Glomerular visceral epithelial cell (primary cell): ENCODE results near the gene IMPDH1.
"Not testable (repeated sequence)": the region's sequence is repeated elsewhere in the genome, so short reads cannot be mapped to it uniquely, and the experiment has no call there.

ENCODE experiments used
- DNase-seq: peaks from one replicate; pipeline ENCODE4 v3.0.0-alpha.2; 2016; ENCODE audit errors: extremely low spot score

Gene IMPDH1

GRCh38 chr7:128409596-128410450 lies at the start of gene IMPDH1:
TSS of gene IMPDH1 (minus strand) at chr7:128409982. CDS start at chr7:128409901, 81 bp downstream.
- DNase-seq = peak; percentile 83

- peak; percentile 45 for DNase-seq
These were observed 49.7 kb upstream of the IMPDH1 start for GRCh38 chr7:128459394-128459878.

- DNase-seq = no peak
These were observed 49.2 kb upstream of the IMPDH1 start for GRCh38 chr7:128458956-128459355.

GRCh38 chr7:128457385-128457784 lies 47.6 kb upstream of the IMPDH1 start:
- not testable (repeated sequence) for DNase-seq

GRCh38 chr7:128456255-128456725 lies 46.5 kb upstream of the IMPDH1 start:
- no peak for DNase-seq

- peak; percentile 97 for DNase-seq
These were observed 45.9 kb upstream of the IMPDH1 start, which contains the start of gene HILPDA for GRCh38 chr7:128455543-128456254. TSS of gene HILPDA (plus strand) at chr7:128455878. CDS start at chr7:128457269, 1,391 bp downstream.

- no peak for DNase-seq
These were observed 45.2 kb upstream of the IMPDH1 start for GRCh38 chr7:128454808-128455542.

- DNase-seq = no peak
These were observed 44.3 kb upstream of the IMPDH1 start for GRCh38 chr7:128453836-128454804.

- no peak for DNase-seq
These were observed 42.8 kb upstream of the IMPDH1 start for GRCh38 chr7:128452552-128452951.

GRCh38 chr7:128450913-128451312 lies 41.1 kb upstream of the IMPDH1 start:
- DNase-seq = no peak

- no peak for DNase-seq
These were observed 40.6 kb upstream of the IMPDH1 start for GRCh38 chr7:128450409-128450808.

- DNase-seq = no peak
These were observed 39.0 kb upstream of the IMPDH1 start for GRCh38 chr7:128448751-128449302.

- DNase-seq = no peak
These were observed 38.3 kb upstream of the IMPDH1 start for GRCh38 chr7:128447941-128448564.

GRCh38 chr7:128446306-128446705 lies 36.5 kb upstream of the IMPDH1 start:
- no peak for DNase-seq

- DNase-seq = no peak
These were observed 34.2 kb upstream of the IMPDH1 start for GRCh38 chr7:128443831-128444600.

- no peak for DNase-seq
These were observed 32.6 kb upstream of the IMPDH1 start for GRCh38 chr7:128442356-128442755.

GRCh38 chr7:128437426-128438332 lies 27.9 kb upstream of the IMPDH1 start:
- DNase-seq = no peak

GRCh38 chr7:128435327-128435686 lies 25.5 kb upstream of the IMPDH1 start:
- DNase-seq = no peak
